GM12878 (cell line): ENCODE results near the gene PPM1J. TPM values are rescaled to one million over a fixed set of nuclear protein-coding genes. Genes with fewer than 3 reads are reported as not detected.
A peak's percentile ranks its signal among the peaks of the same experiment; 100 is the strongest.

ENCODE experiments used
- BRCA1 ChIP-seq: IDR thresholded peaks from 2 replicates; pipeline ENCODE4 v1.6.1; 2011; ENCODE audit warnings: low read depth, low read length, improper control_type of control experiment
- EGR1 ChIP-seq, 2 experiments: IDR thresholded peaks; 1 replicate in 1 of 2; 2 replicates in 1 of 2; pipeline ENCODE4 v1.6.1; 2011 to 2012; ENCODE audit warnings: low read depth in 2 of 2, low read length in 2 of 2, borderline replicate concordance in 1 of 2, mild to moderate bottlenecking in 1 of 2, moderate library complexity in 1 of 2
- JUND ChIP-seq: IDR thresholded peaks from 2 replicates; pipeline ENCODE4 v1.6.1; 2012; ENCODE audit warnings: low read depth, mild to moderate bottlenecking, low read length, improper control_type of control experiment, moderate library complexity
- POLR2A ChIP-seq: IDR thresholded peaks from 2 replicates; pipeline ENCODE4 v1.6.1; 2011; ENCODE audit warnings: low read depth, mild to moderate bottlenecking, low read length
- RB1 ChIP-seq: fragments of 450-650 bp; formaldehyde crosslinking; IDR thresholded peaks from 2 replicates; pipeline ENCODE4 v1.6.1; 2017; ENCODE audit warnings: mild to moderate bottlenecking, borderline replicate concordance
- YY1 ChIP-seq: IDR thresholded peaks from 2 replicates; pipeline ENCODE4 v1.6.1; 2011; ENCODE audit warnings: low read depth, mild to moderate bottlenecking, low read length
- polyA plus RNA-seq, 11 experiments: library from polyadenylated mRNA; depleted of rRNA in 4 of 11; unstranded in 6 of 11; stranded (reverse) in 5 of 11; fragments of >200 nt; fragmentation: Nextera tagmentation in 4 of 11; fragmentation: Illumina TruSeq in 1 of 11; extraction: Ambion mirVana in 4 of 11; extraction: Trizol in 1 of 11; gene quantifications; 1 replicate in 1 of 11; 2 replicates in 10 of 11; pipeline versions ENCODE4 v1.2.1 to v1.2.3, GENCODE V29; 2011 to 2016; ENCODE audit warnings: inconsistent platforms in 2 of 11, missing spikeins in 2 of 11, low read depth in 1 of 11
- total RNA-seq, 4 experiments: library from RNA; depleted of rRNA in 3 of 4; stranded (reverse); fragments of >200 nt in 3 of 4; fragmentation: Illumina TruSeq in 1 of 4; extraction: Trizol in 1 of 4; gene quantifications; 2 replicates each; pipeline versions ENCODE4 v1.2.1 to v1.2.3, GENCODE V29; 2013 to 2021
- TF ChIP-seq, protein P1 (sequence below): IDR thresholded peaks from 2 replicates; pipeline ENCODE4 v1.6.1; 2012; ENCODE audit warnings: mild to moderate bottlenecking, low read depth, low read length
- TF ChIP-seq, protein P2 (sequence below): fragments of 450-650 bp; IDR thresholded peaks from 2 replicates; pipeline ENCODE4 v1.6.1; 2016; ENCODE audit warnings: mild to moderate bottlenecking
- TF ChIP-seq, protein P3 (sequence below): fragments of 450-650 bp; IDR thresholded peaks from 2 replicates; pipeline ENCODE4 v1.6.1; 2017; ENCODE audit warnings: mild to moderate bottlenecking, moderate library complexity

Gene PPM1J
- total and polyA plus RNA-seq, 10 of the 15 experiments (the other 5 are each of a cell fraction or from before 2014, with no cell fraction given): 0.07 to 1.8 (median 0.59) TPM; not detected in 1

DNA sequence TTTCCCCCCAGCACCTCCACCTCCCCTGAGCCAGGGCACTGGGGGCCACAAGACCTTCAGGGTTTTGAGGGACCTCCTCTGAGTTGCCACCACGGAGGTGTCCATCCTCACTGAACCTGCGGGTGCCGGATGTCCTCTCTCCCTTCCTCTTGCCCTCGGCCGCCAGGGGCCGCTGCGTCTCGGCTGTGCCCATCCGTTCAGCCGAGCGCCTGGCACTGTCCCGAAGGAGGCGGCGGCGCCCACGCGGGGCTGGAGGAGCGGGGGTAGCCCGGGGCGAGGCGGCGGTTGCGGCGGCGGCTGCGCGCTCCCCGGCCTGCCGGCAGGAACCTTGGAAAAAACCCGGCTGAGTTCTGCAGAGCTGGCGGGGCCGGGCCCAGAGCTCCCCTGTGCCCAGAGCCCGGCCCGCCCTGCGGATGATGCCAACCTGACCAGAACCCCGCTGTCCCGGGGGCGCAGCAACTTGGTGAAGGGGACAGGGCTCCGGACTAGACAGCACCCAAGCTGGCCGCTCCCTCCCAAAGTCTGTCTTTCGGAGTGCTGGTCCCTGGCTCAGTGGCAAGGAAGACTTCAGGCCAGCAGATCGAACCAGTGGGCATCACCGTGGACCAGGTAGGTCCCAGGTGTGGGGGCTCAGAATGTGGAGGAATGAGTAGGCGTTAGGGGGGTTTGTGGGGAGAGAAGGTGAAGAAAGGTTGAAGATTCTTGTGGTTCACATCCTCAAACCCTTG, 3.7 kb upstream of the PPM1J start (continued):
- TF ChIP-seq, protein P1, sequence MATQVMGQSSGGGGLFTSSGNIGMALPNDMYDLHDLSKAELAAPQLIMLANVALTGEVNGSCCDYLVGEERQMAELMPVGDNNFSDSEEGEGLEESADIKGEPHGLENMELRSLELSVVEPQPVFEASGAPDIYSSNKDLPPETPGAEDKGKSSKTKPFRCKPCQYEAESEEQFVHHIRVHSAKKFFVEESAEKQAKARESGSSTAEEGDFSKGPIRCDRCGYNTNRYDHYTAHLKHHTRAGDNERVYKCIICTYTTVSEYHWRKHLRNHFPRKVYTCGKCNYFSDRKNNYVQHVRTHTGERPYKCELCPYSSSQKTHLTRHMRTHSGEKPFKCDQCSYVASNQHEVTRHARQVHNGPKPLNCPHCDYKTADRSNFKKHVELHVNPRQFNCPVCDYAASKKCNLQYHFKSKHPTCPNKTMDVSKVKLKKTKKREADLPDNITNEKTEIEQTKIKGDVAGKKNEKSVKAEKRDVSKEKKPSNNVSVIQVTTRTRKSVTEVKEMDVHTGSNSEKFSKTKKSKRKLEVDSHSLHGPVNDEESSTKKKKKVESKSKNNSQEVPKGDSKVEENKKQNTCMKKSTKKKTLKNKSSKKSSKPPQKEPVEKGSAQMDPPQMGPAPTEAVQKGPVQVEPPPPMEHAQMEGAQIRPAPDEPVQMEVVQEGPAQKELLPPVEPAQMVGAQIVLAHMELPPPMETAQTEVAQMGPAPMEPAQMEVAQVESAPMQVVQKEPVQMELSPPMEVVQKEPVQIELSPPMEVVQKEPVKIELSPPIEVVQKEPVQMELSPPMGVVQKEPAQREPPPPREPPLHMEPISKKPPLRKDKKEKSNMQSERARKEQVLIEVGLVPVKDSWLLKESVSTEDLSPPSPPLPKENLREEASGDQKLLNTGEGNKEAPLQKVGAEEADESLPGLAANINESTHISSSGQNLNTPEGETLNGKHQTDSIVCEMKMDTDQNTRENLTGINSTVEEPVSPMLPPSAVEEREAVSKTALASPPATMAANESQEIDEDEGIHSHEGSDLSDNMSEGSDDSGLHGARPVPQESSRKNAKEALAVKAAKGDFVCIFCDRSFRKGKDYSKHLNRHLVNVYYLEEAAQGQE: no peak
- TF ChIP-seq YY1 (peak; percentile 49), EGR1 (IDR thresholded peaks at IDR 0.05; ENCODE audit: borderline replicate concordance in 1 of 2, low read depth in 2 of 2, low read length in 2 of 2) (peak in 1 of 2 experiments; percentile 52; a peak in 1 of 3 replicates), BRCA1 (no peak), POLR2A (no peak), JUND (no peak), RB1 (peak; percentile 65; the same call in 1 of the 2 replicates)
- TF ChIP-seq, protein P2, sequence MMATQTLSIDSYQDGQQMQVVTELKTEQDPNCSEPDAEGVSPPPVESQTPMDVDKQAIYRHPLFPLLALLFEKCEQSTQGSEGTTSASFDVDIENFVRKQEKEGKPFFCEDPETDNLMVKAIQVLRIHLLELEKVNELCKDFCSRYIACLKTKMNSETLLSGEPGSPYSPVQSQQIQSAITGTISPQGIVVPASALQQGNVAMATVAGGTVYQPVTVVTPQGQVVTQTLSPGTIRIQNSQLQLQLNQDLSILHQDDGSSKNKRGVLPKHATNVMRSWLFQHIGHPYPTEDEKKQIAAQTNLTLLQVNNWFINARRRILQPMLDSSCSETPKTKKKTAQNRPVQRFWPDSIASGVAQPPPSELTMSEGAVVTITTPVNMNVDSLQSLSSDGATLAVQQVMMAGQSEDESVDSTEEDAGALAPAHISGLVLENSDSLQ: no peak
- TF ChIP-seq, protein P3, sequence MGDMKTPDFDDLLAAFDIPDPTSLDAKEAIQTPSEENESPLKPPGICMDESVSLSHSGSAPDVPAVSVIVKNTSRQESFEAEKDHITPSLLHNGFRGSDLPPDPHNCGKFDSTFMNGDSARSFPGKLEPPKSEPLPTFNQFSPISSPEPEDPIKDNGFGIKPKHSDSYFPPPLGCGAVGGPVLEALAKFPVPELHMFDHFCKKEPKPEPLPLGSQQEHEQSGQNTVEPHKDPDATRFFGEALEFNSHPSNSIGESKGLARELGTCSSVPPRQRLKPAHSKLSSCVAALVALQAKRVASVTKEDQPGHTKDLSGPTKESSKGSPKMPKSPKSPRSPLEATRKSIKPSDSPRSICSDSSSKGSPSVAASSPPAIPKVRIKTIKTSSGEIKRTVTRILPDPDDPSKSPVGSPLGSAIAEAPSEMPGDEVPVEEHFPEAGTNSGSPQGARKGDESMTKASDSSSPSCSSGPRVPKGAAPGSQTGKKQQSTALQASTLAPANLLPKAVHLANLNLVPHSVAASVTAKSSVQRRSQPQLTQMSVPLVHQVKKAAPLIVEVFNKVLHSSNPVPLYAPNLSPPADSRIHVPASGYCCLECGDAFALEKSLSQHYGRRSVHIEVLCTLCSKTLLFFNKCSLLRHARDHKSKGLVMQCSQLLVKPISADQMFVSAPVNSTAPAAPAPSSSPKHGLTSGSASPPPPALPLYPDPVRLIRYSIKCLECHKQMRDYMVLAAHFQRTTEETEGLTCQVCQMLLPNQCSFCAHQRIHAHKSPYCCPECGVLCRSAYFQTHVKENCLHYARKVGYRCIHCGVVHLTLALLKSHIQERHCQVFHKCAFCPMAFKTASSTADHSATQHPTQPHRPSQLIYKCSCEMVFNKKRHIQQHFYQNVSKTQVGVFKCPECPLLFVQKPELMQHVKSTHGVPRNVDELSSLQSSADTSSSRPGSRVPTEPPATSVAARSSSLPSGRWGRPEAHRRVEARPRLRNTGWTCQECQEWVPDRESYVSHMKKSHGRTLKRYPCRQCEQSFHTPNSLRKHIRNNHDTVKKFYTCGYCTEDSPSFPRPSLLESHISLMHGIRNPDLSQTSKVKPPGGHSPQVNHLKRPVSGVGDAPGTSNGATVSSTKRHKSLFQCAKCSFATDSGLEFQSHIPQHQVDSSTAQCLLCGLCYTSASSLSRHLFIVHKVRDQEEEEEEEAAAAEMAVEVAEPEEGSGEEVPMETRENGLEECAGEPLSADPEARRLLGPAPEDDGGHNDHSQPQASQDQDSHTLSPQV: 0 out of 2 replicates have a peak, but pooled peaks have one; percentile 22
